IPS DF 6.9 (cell line): ENCODE results near the gene RAPSN.

ENCODE experiments used
- DNase-seq: peaks from one replicate; pipeline ENCODE4 v3.0.0-alpha.2; 2013; ENCODE audit warnings: low read depth, low spot score
- H3K27ac ChIP-seq: one replicate; pipeline ENCODE4 v1.5.1; 2013; ENCODE audit warnings: low read length, control low read depth
- H3K27me3 ChIP-seq: 2 replicates; pipeline ENCODE4 v1.6.1; 2013; ENCODE audit warnings: mild to moderate bottlenecking, low read length; ENCODE audit not compliant: control insufficient read depth, insufficient read depth
- H3K36me3 ChIP-seq: 2 replicates; pipeline ENCODE4 v1.6.1; 2013; ENCODE audit warnings: low read length; ENCODE audit not compliant: control insufficient read depth, insufficient read depth
- H3K4me1 ChIP-seq: 2 replicates; pipeline ENCODE4 v1.6.1; 2013; ENCODE audit warnings: low read length; ENCODE audit not compliant: control insufficient read depth, insufficient read depth
- H3K4me3 ChIP-seq: 2 replicates; pipeline ENCODE4 v1.5.1; 2013; ENCODE audit warnings: mild to moderate bottlenecking, low read length
- H3K9me3 ChIP-seq: 2 replicates; pipeline ENCODE4 v1.6.1; 2013; ENCODE audit warnings: low read length, inconsistent platforms; ENCODE audit not compliant: control insufficient read depth, insufficient read depth
- whole genome bisulfite sequencing: extraction: QIAGEN DNeasy Blood & Tissue Kit; methylation state at CpG from one replicate; pipeline ENCODE4 v1.1.7; 2013; ENCODE audit warnings: mixed read lengths, missing lambda C conversion rate; ENCODE audit not compliant: insufficient read length, insufficient coverage; 5-methylcytosine and 5-hydroxymethylcytosine counted together

Gene RAPSN

DNA sequence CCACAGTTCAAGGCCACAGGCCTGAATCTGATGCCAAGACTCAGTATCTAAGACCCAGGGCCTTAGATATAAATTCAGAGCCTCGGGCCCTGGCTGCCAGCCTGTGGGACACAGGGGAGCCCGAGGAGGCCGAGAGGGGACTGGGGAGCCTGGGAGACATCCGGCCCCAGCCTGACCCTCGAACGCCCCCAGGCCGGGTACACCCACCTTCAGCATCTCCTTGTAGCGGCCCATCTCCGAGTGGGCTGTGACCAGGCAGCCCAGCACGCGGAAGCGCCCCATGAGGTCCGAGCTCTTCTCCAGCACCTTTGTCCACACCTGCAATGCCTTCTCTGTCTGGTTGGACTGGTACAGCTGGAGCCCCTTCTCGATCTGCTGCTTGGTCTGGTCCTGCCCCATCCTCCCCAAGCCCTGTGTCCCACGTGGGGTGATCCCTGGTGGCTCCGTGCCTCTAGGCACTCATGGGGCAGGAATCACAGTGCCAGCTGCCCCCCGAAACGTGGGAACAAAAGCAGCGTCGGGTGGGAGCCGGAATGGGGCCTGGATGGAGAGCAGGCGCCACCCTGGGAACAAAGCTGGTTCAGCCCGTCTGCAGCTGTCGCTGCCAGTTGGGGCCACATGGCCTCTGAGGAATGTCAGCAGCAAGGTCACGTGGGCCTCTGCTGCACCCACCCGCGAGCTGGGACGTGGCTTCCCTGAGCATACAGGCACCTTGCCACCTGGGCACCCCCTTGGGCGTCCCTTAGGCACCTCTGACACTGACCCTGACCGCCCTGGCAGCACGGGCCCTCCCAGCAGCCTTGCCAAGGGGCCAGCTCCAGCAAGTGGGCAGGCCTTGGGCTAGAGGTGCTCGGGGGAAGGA lies at the start of gene RAPSN:
Gene RAPSN, minus strand, starts transcription at position 571 of the 862 bp plus-strand sequence. Its CDS starts 172 bp downstream, at position 399.
- DNase-seq: no peak
- WGBS: no CpG with 5 or more reads among the region's 32 CpGs
- H3K27me3 ChIP-seq: no peaks in the 10 kb centered on the region
- no peaks in the 10 kb centered on the region for H3K4me1 ChIP-seq
- H3K36me3 ChIP-seq: no peaks in the 10 kb centered on the region
- H3K4me3 ChIP-seq: no peak within 1 kb of the TSS
- H3K9me3 ChIP-seq: no peaks in the 10 kb centered on the region
- H3K27ac ChIP-seq: no peak within 1 kb of the TSS

DNA sequence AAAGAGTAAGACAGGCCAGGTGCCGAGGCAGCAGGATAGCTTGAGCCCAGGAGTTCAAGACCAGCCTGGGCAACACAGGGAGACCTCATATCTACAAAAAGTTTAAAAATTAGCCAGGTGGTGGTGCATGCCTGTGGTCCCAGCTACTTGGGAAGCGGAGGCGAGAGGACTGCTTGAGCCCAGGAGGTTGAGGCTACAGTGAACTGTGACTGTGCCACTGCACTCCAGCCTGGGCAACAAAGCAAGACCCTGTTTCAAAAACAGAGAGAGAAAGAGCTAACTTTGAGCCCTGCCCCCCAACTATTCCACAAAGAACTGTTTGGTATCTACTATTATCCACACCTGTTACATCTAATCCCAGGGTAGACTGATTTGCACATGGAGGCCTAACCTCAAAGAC lies 49.2 kb upstream of the RAPSN start:
- no peaks in the 10 kb centered on the region for H3K9me3 ChIP-seq
- no peaks in the 10 kb centered on the region; the same call in 1 of the 2 replicates for H3K4me1 ChIP-seq
- no peaks in the 10 kb centered on the region for H3K27me3 ChIP-seq
- DNase-seq: no peak
- WGBS: no CpG with 5 or more reads among the region's 3 CpGs
- H3K27ac ChIP-seq: no peak overlapping the region
- H3K4me3 ChIP-seq: no peak overlapping the region
- H3K36me3 ChIP-seq: no peaks in the 10 kb centered on the region

DNA sequence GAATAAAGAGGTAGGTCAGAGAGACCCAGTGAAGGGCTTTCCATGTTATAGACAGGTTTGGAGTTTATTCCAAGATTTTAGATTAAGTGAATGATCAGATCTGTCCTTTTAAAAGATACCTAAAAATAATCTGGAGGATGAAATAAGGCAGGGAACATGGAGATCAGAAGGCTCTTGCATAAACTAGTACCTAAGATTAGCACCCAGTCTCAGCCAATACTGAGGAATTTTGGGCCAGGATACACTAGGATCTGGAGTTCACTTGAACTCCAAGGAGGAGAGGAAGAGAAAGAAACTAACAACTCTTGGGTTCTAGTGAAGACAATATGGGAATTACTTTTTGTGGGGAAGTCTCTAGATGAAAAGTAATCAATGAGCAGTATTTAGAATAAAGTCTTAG lies 47.9 kb upstream of the RAPSN start:
- H3K36me3 ChIP-seq: no peaks in the 10 kb centered on the region

DNA sequence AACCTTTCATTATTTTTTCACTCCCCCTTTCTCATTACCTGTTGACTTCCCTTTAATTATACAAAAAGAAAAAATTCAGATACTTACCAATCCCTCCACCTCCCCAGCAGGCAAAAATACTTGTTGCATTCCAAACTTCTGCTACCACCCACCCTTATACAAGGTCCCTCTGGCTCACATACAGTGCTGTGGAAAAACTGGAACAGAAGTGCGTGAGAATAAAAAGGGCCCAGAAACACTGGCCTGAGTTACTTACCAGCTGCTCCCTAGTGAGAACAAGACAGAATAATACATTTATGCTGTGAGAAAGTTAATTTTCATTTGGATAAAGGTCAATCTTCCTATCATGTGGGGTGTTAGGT lies 46.9 kb upstream of the RAPSN start:
- Histone ChIP-seq H3K27me3 (no peaks in the 10 kb centered on the region), H3K4me1 (no peaks in the 10 kb centered on the region; the same call in 1 of the 2 replicates), H3K9me3 (no peaks in the 10 kb centered on the region), H3K4me3 (no peak overlapping the region), H3K27ac (no peak overlapping the region), H3K36me3 (no peaks in the 10 kb centered on the region)
- WGBS: no CpG with 5 or more reads among the region's 1 CpG
- no peak for DNase-seq

More for the DNA sequence above, 47.9 kb upstream of the RAPSN start:
- Histone ChIP-seq H3K9me3 (no peaks in the 10 kb centered on the region), H3K4me3 (no peak overlapping the region), H3K27ac (no peak overlapping the region), H3K4me1 (no peaks in the 10 kb centered on the region; the same call in 1 of the 2 replicates), H3K27me3 (no peaks in the 10 kb centered on the region)
- DNase-seq: no peak

DNA sequence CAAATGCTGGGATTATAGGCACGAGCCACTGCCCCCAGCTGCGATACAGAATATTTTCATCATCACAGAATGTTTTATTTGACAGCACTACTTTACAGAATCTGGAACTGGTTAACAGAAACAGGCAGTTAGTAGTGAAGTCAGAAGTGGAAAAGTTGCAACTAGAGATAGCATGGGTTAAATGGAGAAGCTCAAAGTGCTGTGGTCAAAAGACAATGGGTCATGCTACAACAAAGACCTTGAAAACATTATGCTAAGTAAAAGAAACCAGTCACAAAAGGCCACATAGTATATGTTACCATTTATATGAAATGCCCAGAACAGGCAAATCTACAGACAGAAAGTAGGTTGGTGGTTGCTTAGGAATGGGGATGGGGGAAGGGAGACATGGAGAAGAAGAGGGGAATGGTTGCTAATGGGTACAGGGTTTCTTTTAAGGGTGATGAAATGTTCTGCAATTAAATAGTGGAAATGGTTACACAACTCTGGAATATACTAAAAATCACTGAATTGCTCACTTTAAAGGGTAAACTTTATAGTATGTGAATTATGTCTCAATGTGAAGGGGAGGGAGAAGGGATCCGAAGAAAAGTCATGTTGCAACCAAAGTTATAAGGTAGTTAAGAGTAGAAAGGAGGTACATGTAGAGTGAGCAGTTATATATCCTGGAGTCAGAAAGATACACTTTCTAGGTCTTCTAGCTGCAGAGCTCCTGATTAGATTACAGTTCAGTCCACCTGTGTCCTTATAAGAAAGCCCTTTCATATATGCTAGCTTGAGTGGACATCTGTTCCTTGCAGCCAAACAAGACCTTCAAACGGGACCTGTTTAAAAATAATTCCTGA lies 46.3 kb upstream of the RAPSN start:
- H3K4me3 ChIP-seq: no peak overlapping the region
- no peaks in the 10 kb centered on the region; the same call in 1 of the 2 replicates for H3K4me1 ChIP-seq
- no CpG with 5 or more reads among the region's 4 CpGs for WGBS

DNA sequence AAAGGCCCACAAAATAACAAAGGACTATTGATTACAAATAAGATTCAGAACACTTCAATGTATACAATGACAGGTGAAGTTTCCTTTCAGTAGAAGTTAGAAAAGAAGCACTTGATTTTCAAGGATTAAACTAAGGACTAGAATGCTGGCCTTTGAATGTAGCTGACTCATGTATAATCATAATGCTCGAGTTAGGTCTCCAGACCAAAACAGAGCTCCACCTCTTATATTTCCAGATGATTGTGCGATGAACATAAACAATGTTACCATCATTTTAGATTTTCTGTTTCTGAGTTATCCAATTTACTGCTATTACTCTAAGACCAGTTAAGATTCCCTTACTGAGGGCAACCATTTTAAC lies 40.4 kb upstream of the RAPSN start:
- no CpG with 5 or more reads among the region's 2 CpGs for WGBS
- H3K36me3 ChIP-seq: peaks cover 8% of the 10 kb centered on the region
- H3K4me3 ChIP-seq: no peak overlapping the region
- no peak overlapping the region for H3K27ac ChIP-seq
- DNase-seq: no peak
- no peaks in the 10 kb centered on the region for H3K4me1 ChIP-seq
- H3K9me3 ChIP-seq: no peaks in the 10 kb centered on the region
- no peaks in the 10 kb centered on the region for H3K27me3 ChIP-seq

More for the DNA sequence above, 46.3 kb upstream of the RAPSN start:
- Histone ChIP-seq H3K9me3 (no peaks in the 10 kb centered on the region), H3K27me3 (no peaks in the 10 kb centered on the region), H3K36me3 (no peaks in the 10 kb centered on the region), H3K27ac (no peak overlapping the region)
- no peak for DNase-seq

DNA sequence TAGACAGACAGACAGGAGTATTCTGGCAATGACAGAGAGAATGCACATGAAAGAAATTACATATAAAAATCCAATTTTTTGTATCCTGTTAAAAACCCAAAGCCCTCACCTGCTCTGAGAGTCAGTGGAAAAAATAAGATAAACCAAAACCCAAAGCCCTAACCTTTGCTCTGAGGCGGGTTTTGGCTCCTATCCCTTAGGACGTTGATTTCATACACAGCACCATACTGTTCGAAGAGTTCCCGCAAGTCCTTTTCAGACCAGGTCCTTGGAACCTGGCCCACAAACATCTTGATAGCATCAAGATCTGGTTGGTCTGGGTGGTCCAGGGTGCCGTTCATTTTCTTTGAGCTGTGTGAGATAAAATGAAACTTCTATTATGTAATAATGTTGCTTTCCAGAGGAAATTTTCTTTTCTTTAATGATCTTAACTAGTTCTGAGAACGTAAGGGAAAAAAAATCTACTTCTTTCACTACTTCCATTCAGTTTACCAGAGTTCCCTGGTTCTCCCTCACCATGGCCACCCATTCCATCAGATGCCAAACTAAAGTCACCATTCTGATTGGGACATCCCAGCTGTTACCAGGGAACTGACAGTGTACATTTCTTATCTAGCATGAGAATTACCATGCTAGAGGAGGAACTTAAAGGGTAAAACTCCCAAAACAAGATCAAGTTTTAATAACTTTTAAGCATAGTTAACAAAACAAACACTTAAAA lies 39.9 kb upstream of the RAPSN start:
- H3K27me3 ChIP-seq: no peaks in the 10 kb centered on the region
- no peak overlapping the region for H3K4me3 ChIP-seq
- H3K36me3 ChIP-seq: peaks cover 10% of the 10 kb centered on the region
- H3K4me1 ChIP-seq: no peaks in the 10 kb centered on the region
- no peaks in the 10 kb centered on the region for H3K9me3 ChIP-seq
- H3K27ac ChIP-seq: no peak overlapping the region
- no CpG with 5 or more reads among the region's 6 CpGs for WGBS
- DNase-seq: no peak

DNA sequence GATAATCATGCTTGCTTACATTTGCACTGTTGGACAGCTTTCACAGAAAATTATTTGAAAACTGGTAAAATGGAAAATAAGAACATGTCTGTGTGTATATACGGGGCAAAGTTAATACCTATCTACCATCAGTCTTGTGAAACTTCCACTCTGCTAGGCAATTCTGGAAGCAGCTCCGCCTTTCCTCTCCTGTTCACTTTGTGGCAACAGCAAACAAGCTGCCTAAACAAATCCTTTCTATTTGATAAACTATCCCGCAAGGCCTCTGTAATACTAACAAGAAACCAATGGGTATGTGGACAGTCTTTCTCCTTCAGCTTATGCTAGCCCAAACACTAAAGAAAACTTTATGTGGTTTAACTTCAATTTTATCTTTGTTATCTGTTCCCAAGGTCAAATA lies 39.2 kb upstream of the RAPSN start:
- Histone ChIP-seq H3K9me3 (no peaks in the 10 kb centered on the region), H3K4me1 (no peaks in the 10 kb centered on the region), H3K27me3 (no peaks in the 10 kb centered on the region), H3K4me3 (no peak overlapping the region), H3K36me3 (peaks cover 15% of the 10 kb centered on the region), H3K27ac (no peak overlapping the region)
- WGBS: no CpG with 5 or more reads among the region's 3 CpGs
- DNase-seq: no peak

DNA sequence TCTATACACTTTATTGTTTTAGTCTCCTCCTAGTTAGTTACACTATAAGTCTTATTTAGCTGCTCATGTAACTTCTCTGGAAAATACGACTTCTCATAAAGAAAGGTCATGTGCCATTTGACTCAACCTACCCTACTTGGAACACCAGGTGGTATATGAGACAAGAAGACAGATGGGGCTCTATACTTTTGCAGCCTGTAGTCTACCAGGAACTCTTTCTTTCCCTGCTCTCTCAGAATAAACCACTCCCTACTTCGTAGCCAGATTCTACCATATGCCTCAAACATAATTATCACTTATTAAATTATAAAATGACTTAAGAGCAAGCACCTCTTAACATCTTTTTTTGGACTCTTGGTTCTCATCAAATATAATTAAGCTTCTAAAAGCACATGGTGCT lies 38.5 kb upstream of the RAPSN start:
- peaks cover 20% of the 10 kb centered on the region for H3K36me3 ChIP-seq
- 100% methylated on average over 1 of the region's 2 CpGs for WGBS
- no peaks in the 10 kb centered on the region for H3K4me1 ChIP-seq
- no peak overlapping the region for H3K4me3 ChIP-seq
- no peaks in the 10 kb centered on the region for H3K27me3 ChIP-seq
- H3K27ac ChIP-seq: no peak overlapping the region
- DNase-seq: no peak
- H3K9me3 ChIP-seq: no peaks in the 10 kb centered on the region

DNA sequence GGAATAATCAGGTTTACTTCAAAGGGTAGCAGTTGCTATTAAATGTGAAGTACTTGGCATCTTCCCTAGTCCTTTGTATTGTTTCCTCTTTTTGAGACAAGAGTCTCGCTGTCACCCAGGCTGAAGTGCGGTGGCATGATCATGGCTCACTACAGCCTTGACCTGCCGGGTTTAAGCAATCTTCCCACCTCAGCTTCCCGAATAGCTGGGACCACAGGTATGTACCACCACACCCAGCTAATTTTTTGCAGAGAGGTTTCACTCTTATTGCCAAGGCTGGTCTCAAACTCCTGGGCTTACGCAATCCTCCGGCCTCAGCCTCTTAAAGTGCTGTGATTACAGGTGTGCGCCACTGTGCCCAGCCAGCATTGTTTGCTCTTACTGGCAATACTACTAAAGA lies 36.2 kb upstream of the RAPSN start:
- no peak overlapping the region for H3K4me3 ChIP-seq
- H3K27me3 ChIP-seq: no peaks in the 10 kb centered on the region
- DNase-seq: no peak
- H3K36me3 ChIP-seq: peaks cover 20% of the 10 kb centered on the region
- no peaks in the 10 kb centered on the region for H3K4me1 ChIP-seq
- no peaks in the 10 kb centered on the region for H3K9me3 ChIP-seq
- WGBS: no CpG with 5 or more reads among the region's 7 CpGs
- no peak overlapping the region for H3K27ac ChIP-seq
